Measurements from ENCODE around the gene BCOR.

BCOR gene

GRCh38 chrX:40100537-40101429 is 3.0 kb upstream of the BCOR start:
- DNase-seq, result no peak
- intact Hi-C loops (cut with DNase I), result no loop called here

GRCh38 chrX:40100141-40100536 is 2.4 kb upstream of the BCOR start:
- intact Hi-C loops (cut with DNase I), result no loop called here
- DNase-seq, result peak in 1 of 10 donors; percentile 43

GRCh38 chrX:40099055-40099958 is 1.5 kb upstream of the BCOR start:
- DNase-seq, result peak in 3 of 10 donors; percentile 24 to 86 (median 64)

GRCh38 chrX:40098264-40099054 is 701 bp upstream of the BCOR start:
- intact Hi-C loops (cut with DNase I), result loop anchor here (5.0 kb wide), 1 partner anchor 406 kb away; no protein-coding TSS in a partner anchor
- DNase-seq, result peak in 3 of 10 donors; percentile 81 to 89 (median 81)

More at GRCh38 chrX:40099055-40099958, 1.5 kb upstream of the BCOR start:
- intact Hi-C loops (cut with DNase I), result loop anchor here (5.0 kb wide), 1 partner anchor 407 kb away; no protein-coding TSS in a partner anchor

- DNase-seq, result peak in 2 of 10 donors; percentile 12 to 67
Measured at GRCh38 chrX:40097141-40097503, 636 bp downstream of the BCOR start.

GRCh38 chrX:40096395-40097091 is 1.2 kb downstream of the BCOR start:
- intact Hi-C loops (cut with DNase I), result loop anchor here (5.0 kb wide), 1 partner anchor 404 kb away; no protein-coding TSS in a partner anchor
- peak in 4 of 10 donors; percentile 52 to 90 (median 84) for DNase-seq

More at GRCh38 chrX:40097141-40097503, 636 bp downstream of the BCOR start:
- intact Hi-C loops (cut with DNase I), result loop anchor here (5.0 kb wide), 1 partner anchor 405 kb away; no protein-coding TSS in a partner anchor

GRCh38 chrX:40095583-40096394 is 2.0 kb downstream of the BCOR start:
- DNase-seq, result peak in 2 of 10 donors; percentile 31 to 83
- intact Hi-C loops (cut with DNase I), result loop anchor here (5.0 kb wide), 1 partner anchor 403 kb away; no protein-coding TSS in a partner anchor

- intact Hi-C loops (cut with DNase I), result loop anchor here (5.0 kb wide), 2 partner anchors 78 to 403 kb away; no protein-coding TSS in a partner anchor
- DNase-seq, result peak in 1 of 10 donors; percentile 64
Measured at GRCh38 chrX:40094900-40095582, 2.7 kb downstream of the BCOR start.

- peak in 4 of 10 donors; percentile 37 to 93 (median 90) for DNase-seq
- intact Hi-C loops (cut with DNase I), result loop anchor here (5.0 kb wide), 1 partner anchor 77 kb away; no protein-coding TSS in a partner anchor
Measured at GRCh38 chrX:40094041-40094899, 3.5 kb downstream of the BCOR start.

GRCh38 chrX:40093586-40093985 is 4.2 kb downstream of the BCOR start:
- intact Hi-C loops (cut with DNase I), result loop anchor here (5.0 kb wide), 1 partner anchor 76 kb away; no protein-coding TSS in a partner anchor

GRCh38 chrX:40092808-40093435 is 4.8 kb downstream of the BCOR start:
- intact Hi-C loops (cut with DNase I), result loop anchor here (5.0 kb wide), 1 partner anchor 76 kb away; no protein-coding TSS in a partner anchor
- DNase-seq, result no peak

More at GRCh38 chrX:40093586-40093985, 4.2 kb downstream of the BCOR start:
- peak in 2 of 10 donors; percentile 36 to 38 for DNase-seq

GRCh38 chrX:40091691-40092421 is 5.9 kb downstream of the BCOR start:
- peak in 2 of 10 donors; percentile 67 to 77 for DNase-seq
- intact Hi-C loops (cut with DNase I), result loop anchor here (5.0 kb wide), 1 partner anchor 75 kb away; no protein-coding TSS in a partner anchor

- intact Hi-C loops (cut with DNase I), result loop anchor here (5.0 kb wide), 1 partner anchor 74 kb away; no protein-coding TSS in a partner anchor
Measured at GRCh38 chrX:40090961-40091360, 6.8 kb downstream of the BCOR start.

GRCh38 chrX:40090050-40090804 is 7.5 kb downstream of the BCOR start:
- intact Hi-C loops (cut with DNase I), result loop anchor here (5.0 kb wide), 1 partner anchor 73 kb away; no protein-coding TSS in a partner anchor
- DNase-seq, result peak in 2 of 10 donors; percentile 13 to 67

More at GRCh38 chrX:40090961-40091360, 6.8 kb downstream of the BCOR start:
- peak in 1 of 10 donors; percentile 22 for DNase-seq

All from posterior cingulate gyrus (tissue), 11 donors.